ENCODE measurements around the gene BAHCC1. TPM values are rescaled to one million over a fixed set of nuclear protein-coding genes. Genes with fewer than 3 reads are reported as not detected.

The BAHCC1 gene
- total RNA-seq, 1 donor from 2014 or later: 61.3 TPM

- Mint-ChIP-seq H3K4me1 (peaks cover 10% of the 10 kb centered on the region), H3K36me3 (ENCODE audit: low read depth) (no peaks in the 10 kb centered on the region), H3K27ac (ENCODE audit: unreplicated experiment) (no peak overlapping the region)
Measured at GRCh38 chr17:81442791-81443190, 47.5 kb downstream of the BAHCC1 start.

GRCh38 chr17:81443269-81443668 is 48.0 kb downstream of the BAHCC1 start:
- no peaks in the 10 kb centered on the region for H3K9me3 Mint-ChIP-seq
- no peak overlapping the region for H3K4me3 Mint-ChIP-seq
- H3K27me3 Mint-ChIP-seq (ENCODE audit: low read depth): no peaks in the 10 kb centered on the region
- H3K36me3 Mint-ChIP-seq (ENCODE audit: low read depth): no peaks in the 10 kb centered on the region
- peaks cover 6% of the 10 kb centered on the region for H3K4me1 Mint-ChIP-seq
- DNase-seq (ENCODE audit: low read depth, low spot score): no peak
- H3K27ac Mint-ChIP-seq (ENCODE audit: unreplicated experiment): no peak overlapping the region
- TF ChIP-seq CTCF (conservative IDR thresholded peaks at IDR 0.05): no peak

More at GRCh38 chr17:81442791-81443190, 47.5 kb downstream of the BAHCC1 start:
- DNase-seq (ENCODE audit: low read depth, low spot score): no peak
- no peaks in the 10 kb centered on the region for H3K27me3 Mint-ChIP-seq (ENCODE audit: low read depth)
- no peak for TF ChIP-seq CTCF (conservative IDR thresholded peaks at IDR 0.05)
- no peaks in the 10 kb centered on the region for H3K9me3 Mint-ChIP-seq
- H3K4me3 Mint-ChIP-seq: no peak overlapping the region

GRCh38 chr17:81444610-81445339 is 49.5 kb downstream of the BAHCC1 start:
- H3K36me3 Mint-ChIP-seq (ENCODE audit: low read depth): no peaks in the 10 kb centered on the region
- H3K27ac Mint-ChIP-seq (ENCODE audit: unreplicated experiment): no peak overlapping the region
- peaks cover 5% of the 10 kb centered on the region for H3K4me1 Mint-ChIP-seq
- no peaks in the 10 kb centered on the region for H3K9me3 Mint-ChIP-seq
- DNase-seq (ENCODE audit: low read depth, low spot score): no peak
- no peak overlapping the region for H3K4me3 Mint-ChIP-seq
- H3K27me3 Mint-ChIP-seq (ENCODE audit: low read depth): no peaks in the 10 kb centered on the region
- no peak for TF ChIP-seq CTCF (conservative IDR thresholded peaks at IDR 0.05)

GRCh38 chr17:81445642-81446503 is 50.6 kb downstream of the BAHCC1 start:
- no peak for DNase-seq (ENCODE audit: low read depth, low spot score)
- no peak overlapping the region for H3K27ac Mint-ChIP-seq (ENCODE audit: unreplicated experiment)
- H3K27me3 Mint-ChIP-seq (ENCODE audit: low read depth): no peaks in the 10 kb centered on the region
- H3K4me3 Mint-ChIP-seq: no peak overlapping the region
- no peak for TF ChIP-seq CTCF (conservative IDR thresholded peaks at IDR 0.05)
- H3K36me3 Mint-ChIP-seq (ENCODE audit: low read depth): no peaks in the 10 kb centered on the region
- H3K9me3 Mint-ChIP-seq: no peaks in the 10 kb centered on the region
- peaks cover 3% of the 10 kb centered on the region for H3K4me1 Mint-ChIP-seq

GRCh38 chr17:81447331-81447933 is 52.2 kb downstream of the BAHCC1 start:
- DNase-seq (ENCODE audit: low read depth, low spot score): no peak
- no peaks in the 10 kb centered on the region for H3K4me1 Mint-ChIP-seq
- H3K4me3 Mint-ChIP-seq: no peak overlapping the region

More at GRCh38 chr17:81447331-81447933, 52.2 kb downstream of the BAHCC1 start:
- Mint-ChIP-seq H3K36me3 (ENCODE audit: low read depth) (no peaks in the 10 kb centered on the region), H3K27ac (ENCODE audit: unreplicated experiment) (no peak overlapping the region), H3K27me3 (ENCODE audit: low read depth) (no peaks in the 10 kb centered on the region), H3K9me3 (no peaks in the 10 kb centered on the region)
- TF ChIP-seq CTCF (conservative IDR thresholded peaks at IDR 0.05): no peak
